Measurements from ENCODE around the gene KAT2B.
"Not testable (repeated sequence)": the region's sequence is repeated elsewhere in the genome, so short reads cannot be mapped to it uniquely, and the experiment has no call there.

Gene KAT2B

DNA sequence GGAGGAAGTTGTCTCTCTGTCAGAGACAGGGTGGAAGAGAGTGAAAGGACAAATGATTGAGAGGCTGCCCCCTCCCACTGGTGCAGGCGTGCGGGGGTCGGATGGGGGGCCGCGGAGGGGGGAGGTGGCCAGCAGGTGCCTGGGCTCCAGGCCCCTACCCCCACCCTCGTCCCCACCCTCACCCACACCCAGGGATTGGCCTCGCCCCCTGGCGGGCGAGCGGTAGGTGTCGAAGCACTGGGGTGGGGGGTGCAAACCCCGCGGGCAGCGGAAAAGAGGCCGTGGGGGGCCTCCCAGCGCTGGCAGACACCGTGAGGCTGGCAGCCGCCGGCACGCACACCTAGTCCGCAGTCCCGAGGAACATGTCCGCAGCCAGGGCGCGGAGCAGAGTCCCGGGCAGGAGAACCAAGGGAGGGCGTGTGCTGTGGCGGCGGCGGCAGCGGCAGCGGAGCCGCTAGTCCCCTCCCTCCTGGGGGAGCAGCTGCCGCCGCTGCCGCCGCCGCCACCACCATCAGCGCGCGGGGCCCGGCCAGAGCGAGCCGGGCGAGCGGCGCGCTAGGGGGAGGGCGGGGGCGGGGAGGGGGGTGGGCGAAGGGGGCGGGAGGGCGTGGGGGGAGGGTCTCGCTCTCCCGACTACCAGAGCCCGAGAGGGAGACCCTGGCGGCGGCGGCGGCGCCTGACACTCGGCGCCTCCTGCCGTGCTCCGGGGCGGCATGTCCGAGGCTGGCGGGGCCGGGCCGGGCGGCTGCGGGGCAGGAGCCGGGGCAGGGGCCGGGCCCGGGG is at the start of gene KAT2B:
Gene KAT2B (plus strand): TSS at position 682 of the 783 bp plus-strand sequence. CDS start 32 bp downstream, at position 714.
- DNase-seq, result peak; percentile 93

DNA sequence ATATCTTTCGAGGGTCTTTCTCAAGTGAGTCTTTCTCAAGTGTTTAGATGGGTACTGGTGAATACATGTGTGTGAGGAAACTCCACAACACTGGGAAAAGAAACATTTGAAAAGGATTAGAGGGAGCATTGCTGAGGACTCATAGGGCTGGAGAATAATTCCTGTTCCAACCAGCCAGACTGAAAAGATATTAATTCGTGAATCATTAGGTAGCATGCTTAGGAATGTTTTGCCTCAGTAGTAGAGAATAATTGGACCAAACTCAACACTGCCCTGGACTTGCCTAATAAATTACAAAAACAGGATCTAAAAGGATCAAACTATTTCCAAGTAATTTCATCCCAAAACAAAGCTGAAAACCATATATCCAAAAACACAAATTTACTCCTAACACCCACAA is 45.5 kb upstream of the KAT2B start:
- DNase-seq, result no peak

DNA sequence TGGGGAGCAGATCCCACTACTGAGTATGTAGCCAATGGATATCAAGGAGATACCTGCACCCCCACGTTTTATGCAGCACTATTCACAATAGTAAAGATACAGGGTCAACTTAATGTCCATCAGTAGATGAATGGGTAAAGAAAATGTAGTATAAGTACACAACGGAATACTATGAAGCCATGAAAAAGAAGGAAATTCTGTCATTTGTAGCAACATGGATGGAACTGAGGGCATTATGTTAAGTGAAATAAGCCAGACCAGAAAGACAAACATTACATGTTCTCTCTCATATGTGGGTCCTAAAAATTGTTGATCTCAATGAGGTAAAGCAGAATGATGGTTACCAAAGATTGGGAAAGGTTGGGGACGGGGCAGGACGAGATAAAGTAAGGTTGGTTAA is 42.7 kb upstream of the KAT2B start:
- DNase-seq, result no peak

DNA sequence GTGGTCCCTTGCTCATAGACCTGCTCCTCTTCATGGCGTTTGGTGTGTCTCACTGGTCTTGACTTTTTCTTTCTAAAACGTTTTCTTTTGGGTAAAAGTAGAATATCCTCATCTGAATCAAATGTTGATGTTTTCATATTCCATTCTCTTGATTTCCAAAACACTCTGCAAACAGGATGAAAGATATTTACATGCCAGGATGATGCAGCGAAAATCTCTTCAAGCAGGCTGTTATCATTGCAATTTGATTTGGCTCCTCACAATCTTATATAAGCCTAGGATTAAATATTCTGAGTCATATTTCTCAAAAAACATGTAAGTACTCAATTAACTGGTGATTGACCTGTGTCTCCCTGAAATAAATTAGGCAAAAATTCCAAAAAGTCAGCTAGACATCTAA is 38.3 kb upstream of the KAT2B start:
- DNase-seq, result no peak

- DNase-seq, result no peak
These were observed 32.3 kb upstream of the KAT2B start for GRCh38 chr3:20007960-20008359.

DNA sequence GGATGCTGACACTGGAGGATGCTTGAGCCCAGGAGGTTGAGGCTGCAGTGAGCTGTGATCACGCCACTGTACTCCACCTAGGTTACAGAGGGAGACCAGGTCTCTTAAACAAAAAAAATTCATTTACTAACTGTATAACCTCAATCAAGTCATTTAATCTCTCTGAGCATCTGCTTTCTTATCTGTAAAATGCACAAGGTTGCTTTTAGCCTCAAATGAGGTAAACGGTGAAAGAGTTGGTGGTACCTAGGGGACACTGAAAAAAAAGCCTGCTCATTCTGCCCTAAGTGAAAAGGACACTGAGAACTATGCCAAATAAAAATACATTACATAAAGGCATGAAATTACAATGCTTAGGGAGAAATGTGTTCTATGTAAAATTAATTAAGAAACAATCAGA is 31.6 kb upstream of the KAT2B start:
- DNase-seq, result no peak

GRCh38 chr3:20012164-20012563 is 28.1 kb upstream of the KAT2B start, which contains the start of gene PP2D1:
Gene PP2D1 (minus strand): TSS chr3:20012264. CDS start chr3:20012072, 192 bp downstream.
- DNase-seq, result no peak

DNA sequence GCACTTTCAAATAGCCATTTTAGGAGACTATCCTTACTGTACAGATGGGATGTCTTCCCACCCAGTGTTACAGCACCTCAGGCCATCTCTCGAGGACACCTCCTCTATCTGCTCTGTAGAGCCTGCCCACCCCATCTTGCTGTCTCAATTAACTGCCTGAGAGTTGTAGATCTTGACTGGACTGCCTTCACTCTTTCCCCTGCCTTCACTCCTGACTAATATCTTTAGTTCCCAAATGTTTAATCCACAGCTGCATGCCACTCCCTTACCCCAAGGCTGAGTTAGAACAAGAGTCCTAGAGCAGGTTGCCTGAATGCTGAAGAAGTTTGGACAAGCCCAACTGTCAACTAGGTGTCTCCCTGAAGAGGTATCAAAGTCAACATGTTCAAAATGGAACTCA is 26.9 kb upstream of the KAT2B start:
- no peak for DNase-seq

GRCh38 chr3:20015525-20015924 is 24.7 kb upstream of the KAT2B start:
- DNase-seq, result no peak

GRCh38 chr3:20016076-20016475 is 24.2 kb upstream of the KAT2B start:
- DNase-seq, result not testable (repeated sequence)

DNA sequence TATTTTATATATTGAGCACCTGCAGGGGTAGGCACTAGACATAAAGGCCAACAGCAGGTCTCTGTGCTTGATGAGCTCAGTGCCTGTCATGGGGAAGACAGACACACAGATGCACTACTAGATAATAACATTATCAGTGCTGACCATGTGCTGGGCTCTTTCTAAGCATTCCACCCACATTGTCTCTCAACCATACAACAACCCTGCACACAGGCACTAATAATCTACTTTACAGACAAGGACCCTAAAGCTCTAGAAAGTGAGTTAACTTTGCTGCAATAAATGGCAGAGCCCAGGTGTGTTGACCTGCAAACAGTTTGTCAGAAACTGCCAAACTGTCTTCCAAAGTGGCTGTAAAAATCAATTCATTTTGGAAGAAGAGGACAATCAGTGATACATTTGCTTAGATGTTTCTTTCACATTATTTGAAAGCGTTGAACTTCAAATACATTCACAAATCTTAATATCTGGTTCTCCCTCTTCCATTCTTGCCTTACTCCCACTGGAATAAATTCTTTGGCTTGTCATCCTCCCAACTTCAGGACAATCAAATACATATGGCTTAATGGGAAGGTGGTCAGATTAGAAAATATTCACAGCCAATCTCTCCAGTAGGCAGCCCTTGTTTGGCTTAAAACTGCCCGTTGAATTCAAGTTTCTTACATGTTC is 17.2 kb upstream of the KAT2B start:
- no peak for DNase-seq

- DNase-seq, result no peak
These were observed 16.4 kb upstream of the KAT2B start for GRCh38 chr3:20023623-20024405.

GRCh38 chr3:20027136-20027535 is 13.1 kb upstream of the KAT2B start:
- no peak for DNase-seq

DNA sequence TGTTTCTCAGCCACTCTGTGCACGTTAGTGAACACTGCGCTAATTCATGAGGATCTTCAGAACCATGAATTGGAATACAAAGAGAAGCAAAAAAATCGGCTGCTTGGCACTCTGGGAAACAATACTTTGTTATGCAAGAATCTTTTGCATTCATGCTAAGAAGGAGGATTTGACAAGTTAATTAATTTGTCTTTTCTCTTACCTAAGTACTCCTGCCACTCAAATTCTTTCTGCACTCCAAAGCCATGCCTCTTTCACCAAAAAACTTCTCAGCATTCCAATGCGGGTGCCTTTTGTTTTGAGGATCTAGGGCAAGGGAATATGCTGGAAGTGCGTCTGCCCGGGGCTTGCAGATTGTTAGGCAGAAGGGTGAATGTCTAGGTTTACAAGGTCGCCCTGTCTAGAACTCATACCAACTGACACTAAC is 11.3 kb upstream of the KAT2B start:
- DNase-seq, result no peak

DNA sequence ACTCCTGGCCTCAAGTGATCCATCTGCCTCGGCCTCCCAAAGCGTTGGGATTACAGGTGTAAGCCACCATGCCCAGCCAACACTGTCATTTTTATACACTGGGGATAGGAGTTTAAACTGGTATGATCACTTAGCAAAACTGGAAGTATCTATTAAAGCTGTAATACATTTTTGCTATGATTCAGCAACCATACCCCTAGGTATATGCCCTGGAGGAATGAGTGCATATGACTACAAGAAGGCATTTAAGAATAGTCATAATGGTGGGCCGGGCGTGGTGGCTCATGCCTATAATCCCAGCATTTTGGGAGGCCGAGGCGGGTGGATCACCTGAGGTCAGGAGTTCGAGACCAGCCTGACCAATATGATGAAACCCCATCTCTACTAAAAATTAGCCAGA is 8.3 kb upstream of the KAT2B start:
- not testable (repeated sequence) for DNase-seq

GRCh38 chr3:20035019-20035418 is 5.2 kb upstream of the KAT2B start:
- DNase-seq, result no peak

GRCh38 chr3:20037255-20037996 is 2.8 kb upstream of the KAT2B start:
- no peak for DNase-seq

DNA sequence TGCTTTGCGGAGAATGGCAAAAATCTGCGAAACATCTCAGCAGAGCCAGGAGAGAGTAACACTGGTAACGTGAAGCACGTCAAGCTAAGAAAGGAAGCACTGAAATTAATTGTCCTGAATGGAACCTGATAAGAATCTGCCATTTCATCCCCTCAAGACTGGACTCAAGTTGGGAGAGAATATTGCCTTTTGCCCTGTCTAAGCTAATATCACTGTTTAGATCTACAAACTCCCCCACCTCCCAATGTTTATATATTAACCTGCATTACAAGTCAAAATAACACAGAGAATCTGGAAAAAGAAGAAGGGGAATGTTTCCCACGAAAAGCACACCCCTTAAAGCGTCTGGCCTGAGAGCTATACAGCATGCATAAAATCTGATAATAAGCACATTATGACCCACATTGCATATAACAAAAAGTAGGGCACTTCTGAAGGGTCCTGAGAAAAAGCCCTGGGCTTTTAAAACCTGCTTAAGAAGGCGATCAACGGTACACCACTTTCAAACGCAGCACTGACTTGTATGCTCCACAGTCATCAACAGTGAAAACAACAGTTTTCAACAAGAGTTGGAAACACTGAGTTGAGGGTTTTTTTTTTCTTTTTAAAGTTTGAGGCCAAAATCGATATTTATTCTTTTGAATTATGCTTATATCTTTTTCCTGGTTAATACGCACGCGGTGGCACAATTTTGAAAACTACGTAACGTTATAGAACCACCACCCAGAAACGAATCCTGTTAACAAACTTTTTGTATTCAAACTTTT is 1.4 kb upstream of the KAT2B start:
- no peak for DNase-seq

DNA sequence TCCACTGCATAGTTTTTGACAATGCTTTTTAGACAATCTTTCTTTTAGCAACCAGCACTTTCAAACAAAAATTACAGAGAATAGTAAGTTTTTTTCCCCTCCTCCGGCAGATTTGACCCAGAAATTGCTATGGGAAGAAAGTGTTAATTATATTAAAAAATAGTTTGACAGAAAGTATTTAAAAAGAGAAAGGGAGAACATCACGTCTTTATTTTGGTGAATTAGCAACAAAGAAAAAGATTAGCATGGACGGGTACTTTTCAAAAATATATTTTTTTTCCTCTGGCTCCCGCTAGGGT is 831 bp upstream of the KAT2B start:
- DNase-seq, result no peak

GRCh38 chr3:20040548-20041196 is 426 bp downstream of the KAT2B start:
- DNase-seq, result peak; percentile 84

DNA sequence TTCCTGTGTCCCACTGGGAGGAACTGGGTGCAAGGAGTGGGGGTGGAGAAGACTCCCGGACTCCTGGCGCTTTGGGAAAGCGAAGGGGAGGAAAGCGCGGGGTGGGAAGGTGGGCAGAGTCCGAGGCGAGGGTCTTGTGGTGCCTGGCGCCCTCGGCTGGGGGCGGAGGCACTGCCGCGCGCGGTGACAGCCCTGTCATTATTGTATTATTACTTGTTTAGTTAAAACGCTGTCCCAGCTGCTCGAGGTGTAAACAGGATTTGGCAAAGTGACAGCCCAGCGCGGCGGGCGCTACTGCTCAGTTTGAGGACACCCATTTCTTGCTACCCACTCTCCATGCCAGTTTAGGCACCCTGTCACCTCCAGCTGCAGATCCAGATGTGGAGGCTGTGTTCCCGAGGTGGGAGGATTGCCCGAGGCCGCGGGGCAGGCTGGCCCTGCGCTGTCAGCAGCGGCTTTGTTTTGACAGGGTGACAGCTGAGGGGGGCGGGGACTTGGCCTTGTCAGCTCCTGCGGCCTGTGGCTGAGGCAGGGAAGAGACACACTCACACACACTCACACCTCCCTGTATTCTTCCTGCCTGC is 1.0 kb downstream of the KAT2B start:
- peak; percentile 87 for DNase-seq
